CD1c-positive myeloid dendritic cell (primary cell): ENCODE measurements around the gene CPN1.
"Not testable (repeated sequence)": the region's sequence is repeated elsewhere in the genome, so short reads cannot be mapped to it uniquely, and the experiment has no call there.

Source experiments
- DNase-seq: peaks from one replicate; pipeline ENCODE4 v3.0.0-alpha.2; 2016; ENCODE audit errors: extremely low spot score

Gene CPN1

GRCh38 chr10:100081075-100082001, at the start of gene CPN1:
Gene CPN1 (minus strand): TSS chr10:100081869. CDS start chr10:100081625, 244 bp downstream.
- no peak for DNase-seq

GRCh38 chr10:100130831-100131230, 49.2 kb upstream of the CPN1 start:
- no peak for DNase-seq

- DNase-seq = no peak
These were observed 47.8 kb upstream of the CPN1 start for GRCh38 chr10:100129424-100129823.

- DNase-seq = no peak
These were observed 47.3 kb upstream of the CPN1 start for GRCh38 chr10:100128951-100129350.

- not testable (repeated sequence) for DNase-seq
These were observed 43.7 kb upstream of the CPN1 start for GRCh38 chr10:100125335-100125734.

GRCh38 chr10:100124097-100124496, 42.4 kb upstream of the CPN1 start:
- no peak for DNase-seq

- DNase-seq = no peak
These were observed 41.1 kb upstream of the CPN1 start for GRCh38 chr10:100122780-100123179.

GRCh38 chr10:100120550-100120949, 38.9 kb upstream of the CPN1 start:
- no peak for DNase-seq

GRCh38 chr10:100119726-100120125, 38.1 kb upstream of the CPN1 start:
- DNase-seq = no peak

GRCh38 chr10:100114976-100115770, 33.5 kb upstream of the CPN1 start:
- DNase-seq = no peak

GRCh38 chr10:100114460-100114859, 32.8 kb upstream of the CPN1 start:
- DNase-seq = no peak

GRCh38 chr10:100109670-100110069, 28.0 kb upstream of the CPN1 start:
- no peak for DNase-seq

GRCh38 chr10:100106865-100107264, 25.2 kb upstream of the CPN1 start:
- DNase-seq = no peak

- no peak for DNase-seq
These were observed 22.6 kb upstream of the CPN1 start for GRCh38 chr10:100104300-100104699.

- DNase-seq = no peak
These were observed 21.9 kb upstream of the CPN1 start for GRCh38 chr10:100103581-100103980.

GRCh38 chr10:100101192-100102076, 19.8 kb upstream of the CPN1 start:
- DNase-seq = no peak

GRCh38 chr10:100100651-100101184, 19.0 kb upstream of the CPN1 start:
- DNase-seq = no peak

GRCh38 chr10:100089241-100089640, 7.6 kb upstream of the CPN1 start:
- no peak for DNase-seq

- DNase-seq = not testable (repeated sequence)
These were observed 5.0 kb upstream of the CPN1 start for GRCh38 chr10:100086708-100087107.

- DNase-seq = no peak
These were observed 3.9 kb upstream of the CPN1 start for GRCh38 chr10:100085596-100085995.

- DNase-seq = no peak
These were observed 2.0 kb upstream of the CPN1 start for GRCh38 chr10:100083623-100084022.
